Heart left ventricle (tissue), 16 donors: ENCODE measurements around the gene OIP5. TPM values are rescaled to one million over a fixed set of nuclear protein-coding genes. Genes with fewer than 3 reads are reported as not detected.

Experiments
- ATAC-seq, 4 donors: fragments of 200-7000 bp; cut with Tn5 transposase; one replicate each; pipeline ENCODE4 v1.9.1; 2020 to 2022; ENCODE audit warnings: moderate library complexity in 4 of 4, mild to moderate bottlenecking in 3 of 4, moderate number of reproducible peaks in 1 of 4
- DNase-seq, 5 donors: peaks; one replicate each; pipeline ENCODE4 v3.0.0-alpha.2; 2020
- H3K27ac ChIP-seq, 12 donors: fragments of 200-600 bp; sonication (generic) in 4 of 12; one replicate each; pipeline versions ENCODE4 v1.5.0 to v1.8.0; 2016 to 2022; ENCODE audit warnings: mild to moderate bottlenecking in 2 of 12
- H3K27me3 ChIP-seq, 9 donors: fragments of 200-600 bp; sonication (generic) in 2 of 9; one replicate each; pipeline versions ENCODE4 v1.5.1 to v1.8.0; 2016 to 2022; ENCODE audit warnings: mild to moderate bottlenecking in 3 of 9
- H3K36me3 ChIP-seq, 9 donors: fragments of 200-600 bp; sonication (generic) in 2 of 9; one replicate each; pipeline versions ENCODE4 v1.5.0 to v1.8.0; 2018 to 2022; ENCODE audit warnings: mild to moderate bottlenecking in 2 of 9
- H3K4me1 ChIP-seq, 12 donors: fragments of 200-600 bp; sonication (generic) in 4 of 12; one replicate each; pipeline versions ENCODE4 v1.5.0 to v1.8.0; 2016 to 2022; ENCODE audit warnings: mild to moderate bottlenecking in 3 of 12
- H3K4me3 ChIP-seq, 12 donors: fragments of 200-600 bp; sonication (generic) in 4 of 12; one replicate each; pipeline versions ENCODE4 v1.5.0 to v1.8.0; 2017 to 2022; ENCODE audit warnings: mild to moderate bottlenecking in 9 of 12, moderate library complexity in 4 of 12
- H3K9me3 ChIP-seq, 12 donors: fragments of 200-600 bp; sonication (generic) in 4 of 12; one replicate each; pipeline versions ENCODE4 v1.5.0 to v1.8.0; 2016 to 2022; ENCODE audit warnings: mild to moderate bottlenecking in 1 of 12
- POLR2A ChIP-seq, 2 donors: fragments of 450-650 bp; IDR thresholded peaks; one replicate each; pipeline ENCODE4 v1.6.1; 2017; ENCODE audit warnings: antibody characterized with exemption in 2 of 2, mild to moderate bottlenecking in 2 of 2, moderate library complexity in 2 of 2
- WGBS, 4 donors: extraction: QIAGEN DNeasy Blood & Tissue Kit in 2 of 4; methylation state at CpG; one replicate each; pipeline versions ENCODE4 v1.1.5 to v1.1.7; 2013 to 2018; 5-methylcytosine and 5-hydroxymethylcytosine counted together
- intact Hi-C, 10 donors: fragments of 100-400 bp; cut with DNase I; formaldehyde crosslinking; loops; one replicate each; pipeline versions ENCODE4 v1.11.1 to v1.14.2; 2022
- polyA plus RNA-seq, 2 donors: library from polyadenylated mRNA; stranded (reverse); fragments of 200-250 nt; gene quantifications; one replicate each; pipeline ENCODE4 v1.2.3, GENCODE V29; 2013
- total RNA-seq, 9 donors: library from RNA; depleted of rRNA in 2 of 9; stranded (reverse); fragments of >200 nt in 2 of 9; fragmentation: NEBNext Ultra II Directional in 3 of 9; extraction: Animal tissue kit (Norgen Biotek cat#: 25700) in 3 of 9; gene quantifications; one replicate each; pipeline versions ENCODE4 v1.1.0 to v1.2.4, GENCODE V29; 2016 to 2023
- TF ChIP-seq, protein P1 (sequence below), 12 donors: fragments of 200-600 bp; sonication (generic) in 4 of 12; IDR thresholded peaks; one replicate each; pipeline versions ENCODE4 v1.5.0 to v1.8.0; 2018 to 2022; ENCODE audit warnings: antibody characterized with exemption in 12 of 12, mild to moderate bottlenecking in 5 of 12
- donor health status: ischemic (EF 13 %, LVEDD 7.1; RV severe dilation, severe dysfunction).
- donor health status: healthy with polysubstance abuse.
- donor health status: DM: no; HTN: yes; CAD: no.
- donor health status: DM: no; HTN: no; CAD: no.
- donor health status: ischemic (EF 25% LVEDD 6.9; RV normal size, moderate dysfunction).
- donor health status: ischemic (EF 25% LVEDD 5.7; RV mildly dilated, moderate dysfunction).
- donor health status: healthy.
- donor health status: DM: yes; HTN: yes; CAD: no.
- donor health status: ischemic (EF 35%, LVEDD 5.7; RV mildly dilated, moderate dysfunction).
- donor health status: nonischemic (EF 11% LVEDD 7.7; RV severe dilation, severe dysfunction).
- donor health status: DM: yes; HTN: yes; CAD: no.
- donor health status: PGD.
- donor health status: ischemic (EF 29% LVEDD 5.4; RV normal size, mild dysfunction).
- donor health status: nonischemic (EF 23%, LVEDD 6.1; RV moderate dilation, normal function).

OIP5 gene
- total and polyA plus RNA-seq, 11 donors, result 0.19 to 1.3 (median 0.68) TPM; not detected in 2

DNA sequence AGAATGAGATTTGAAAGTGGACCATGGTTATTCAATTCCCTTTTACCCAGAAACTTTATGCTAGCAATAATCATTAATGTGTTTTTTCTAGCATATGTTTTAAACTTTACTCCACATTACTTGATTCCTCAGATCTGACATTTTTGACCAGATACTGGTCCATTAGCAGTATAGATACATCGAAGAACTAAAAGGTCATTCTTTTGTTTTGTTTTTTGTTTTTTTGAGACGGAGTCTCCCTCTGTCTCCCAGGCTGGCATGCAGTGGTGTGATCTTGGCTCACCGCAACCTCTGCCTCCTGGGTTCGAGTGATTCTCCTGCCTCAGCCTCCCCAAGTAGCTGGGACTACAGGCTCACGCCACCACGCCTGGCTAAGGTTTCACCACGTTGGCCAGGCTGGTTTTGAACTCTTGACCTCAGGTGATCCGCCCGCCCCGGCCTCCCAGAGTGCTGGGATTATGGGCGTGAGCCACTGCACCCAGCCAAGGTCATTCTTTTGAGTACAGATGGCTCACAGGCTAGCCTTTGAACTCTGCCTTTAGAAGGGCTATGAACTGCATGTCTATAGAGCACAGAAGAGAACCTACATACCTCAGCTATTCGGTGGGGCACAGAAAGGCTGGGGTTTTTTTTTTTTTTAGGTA is 72.7 kb downstream of the OIP5 start:
- 81 to 89% (median 85%) methylated on average over 12 of the region's 12 CpGs for WGBS, 4 donors
- ATAC-seq (peak in 1 of 4 donors; percentile 7), DNase-seq (no peak)
- TF ChIP-seq, protein P1, sequence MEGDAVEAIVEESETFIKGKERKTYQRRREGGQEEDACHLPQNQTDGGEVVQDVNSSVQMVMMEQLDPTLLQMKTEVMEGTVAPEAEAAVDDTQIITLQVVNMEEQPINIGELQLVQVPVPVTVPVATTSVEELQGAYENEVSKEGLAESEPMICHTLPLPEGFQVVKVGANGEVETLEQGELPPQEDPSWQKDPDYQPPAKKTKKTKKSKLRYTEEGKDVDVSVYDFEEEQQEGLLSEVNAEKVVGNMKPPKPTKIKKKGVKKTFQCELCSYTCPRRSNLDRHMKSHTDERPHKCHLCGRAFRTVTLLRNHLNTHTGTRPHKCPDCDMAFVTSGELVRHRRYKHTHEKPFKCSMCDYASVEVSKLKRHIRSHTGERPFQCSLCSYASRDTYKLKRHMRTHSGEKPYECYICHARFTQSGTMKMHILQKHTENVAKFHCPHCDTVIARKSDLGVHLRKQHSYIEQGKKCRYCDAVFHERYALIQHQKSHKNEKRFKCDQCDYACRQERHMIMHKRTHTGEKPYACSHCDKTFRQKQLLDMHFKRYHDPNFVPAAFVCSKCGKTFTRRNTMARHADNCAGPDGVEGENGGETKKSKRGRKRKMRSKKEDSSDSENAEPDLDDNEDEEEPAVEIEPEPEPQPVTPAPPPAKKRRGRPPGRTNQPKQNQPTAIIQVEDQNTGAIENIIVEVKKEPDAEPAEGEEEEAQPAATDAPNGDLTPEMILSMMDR (IDR thresholded peaks at IDR 0.05), result no peak
- no peak for TF ChIP-seq POLR2A (IDR thresholded peaks at IDR 0.05)
- Histone ChIP-seq H3K27me3 (no peaks in the 10 kb centered on the region), H3K9me3 (no peaks in the 10 kb centered on the region), H3K36me3 (peaks cover 0 to 69% (median 53%) of the 10 kb centered on the region in 9 donors), H3K4me1 (peaks cover 0 to 48% (median 25%) of the 10 kb centered on the region in 12 donors), H3K4me3 (no peak overlapping the region), H3K27ac (peak overlapping the region in 10 of 12 donors; percentile 16 to 76 (median 44))
- intact Hi-C loops, result no loop called here

Other genes starting within 250 kb of the OIP5 start
- 10 to 100 TPM in 7 of 9 donors, 1 to 10 TPM in 2; 9.7 to 20.9 (median 12.6) TPM for gene INO80, start 216.3 kb downstream of the OIP5 start, total RNA-seq
- gene INO80, start 216.3 kb downstream of the OIP5 start, polyA plus RNA-seq, result 10 to 100 TPM in 1 of 2 donors, 1 to 10 TPM in 1; 4.7 to 14.3 TPM
- gene EXD1, start 101.8 kb downstream of the OIP5 start, total RNA-seq, result not detected
- gene EXD1, start 101.8 kb downstream of the OIP5 start, polyA plus RNA-seq, result not detected
- gene CHP1, start 101.3 kb downstream of the OIP5 start, total RNA-seq, result 100 to 1,000 TPM; 102 to 232 (median 119) TPM
- gene CHP1, start 101.3 kb downstream of the OIP5 start, polyA plus RNA-seq, result 100 to 1,000 TPM in 1 of 2 donors, 10 to 100 TPM in 1; 35.5 to 147 TPM
- 10 to 100 TPM in 1 of 9 donors, 1 to 10 TPM in 5, under 1 TPM in 3; 0.50 to 23.1 (median 1.1) TPM for gene NUSAP1, start 290 bp upstream of the OIP5 start, total RNA-seq
- gene NUSAP1, start 290 bp upstream of the OIP5 start, polyA plus RNA-seq, result 1 to 10 TPM in 1 of 2 donors, under 1 TPM in 1; 0.23 to 1.2 TPM
- 10 to 100 TPM; 20.4 to 70.1 (median 41.3) TPM for gene NDUFAF1, start 69.9 kb upstream of the OIP5 start, total RNA-seq
- 10 to 100 TPM; 54.5 to 58.3 TPM for gene NDUFAF1, start 69.9 kb upstream of the OIP5 start, polyA plus RNA-seq
- gene RTF1, start 84.5 kb upstream of the OIP5 start, total RNA-seq, result 10 to 100 TPM; 19.1 to 33.3 (median 28.5) TPM
- gene RTF1, start 84.5 kb upstream of the OIP5 start, polyA plus RNA-seq, result 10 to 100 TPM; 16.5 to 16.6 TPM
- gene ITPKA, start 161.3 kb upstream of the OIP5 start, total RNA-seq, result 10 to 100 TPM in 1 of 9 donors, 1 to 10 TPM in 6, under 1 TPM in 2; 0.80 to 12.5 (median 1.8) TPM
- gene ITPKA, start 161.3 kb upstream of the OIP5 start, polyA plus RNA-seq, result 1 to 10 TPM; 6.0 to 6.7 TPM
- 1 to 10 TPM in 1 of 9 donors, under 1 TPM in 8; 0.14 to 1.6 (median 0.37) TPM for gene LTK, start 181.2 kb upstream of the OIP5 start, total RNA-seq
- under 1 TPM; 0.34 to 0.36 TPM for gene LTK, start 181.2 kb upstream of the OIP5 start, polyA plus RNA-seq
- gene RPAP1, start 211.7 kb upstream of the OIP5 start, total RNA-seq, result 10 to 100 TPM; 13.7 to 32.5 (median 23.7) TPM
- gene RPAP1, start 211.7 kb upstream of the OIP5 start, polyA plus RNA-seq, result 10 to 100 TPM; 13.4 to 15.4 TPM
- gene TYRO3, start 226.6 kb upstream of the OIP5 start, total RNA-seq, result 10 to 100 TPM in 3 of 9 donors, 1 to 10 TPM in 6; 2.5 to 15.4 (median 3.7) TPM
- 10 to 100 TPM in 1 of 2 donors, 1 to 10 TPM in 1; 2.6 to 13.7 TPM for gene TYRO3, start 226.6 kb upstream of the OIP5 start, polyA plus RNA-seq